Prostate gland (tissue), 2 donors: ENCODE measurements around the gene SPATS2. TPM values are rescaled to one million over a fixed set of nuclear protein-coding genes. Genes with fewer than 3 reads are reported as not detected.
"Not testable (repeated sequence)": the region's sequence is repeated elsewhere in the genome, so short reads cannot be mapped to it uniquely, and the experiment has no call there.

Source experiments
- DNase-seq: peaks from one replicate; pipeline ENCODE4 v3.0.0-alpha.2; 2019; ENCODE audit warnings: low spot score
- H3K27ac ChIP-seq, 2 donors: fragments of 200-600 bp; sonication (generic); 2 replicates each; pipeline ENCODE4 v1.5.1; 2017 to 2019
- H3K27me3 ChIP-seq: fragments of 200-600 bp; sonication (generic); replicated peaks from 2 replicates; pipeline ENCODE4 v1.5.1; 2019; ENCODE audit not compliant: insufficient read depth
- H3K36me3 ChIP-seq, 2 donors: fragments of 200-600 bp; sonication (generic); 1 replicate in 1 of 2; 2 replicates in 1 of 2; pipeline versions ENCODE4 v1.5.1 to v1.8.1; 2017 to 2019
- H3K4me1 ChIP-seq: fragments of 200-600 bp; sonication (generic); replicated peaks from 2 replicates; pipeline ENCODE4 v1.5.1; 2019
- H3K4me3 ChIP-seq, 2 donors: fragments of 200-600 bp; sonication (generic); 2 replicates each; pipeline ENCODE4 v1.5.1; 2017 to 2019
- H3K9me3 ChIP-seq: fragments of 200-600 bp; sonication (generic); 2 replicates; pipeline ENCODE4 v1.5.1; 2017
- POLR2A ChIP-seq: fragments of 450-650 bp; IDR thresholded peaks from one replicate; pipeline ENCODE4 v1.6.1; 2016; ENCODE audit warnings: antibody characterized with exemption, mild to moderate bottlenecking
- POLR2AphosphoS5 ChIP-seq: sonication (generic); formaldehyde crosslinking; IDR thresholded peaks from one replicate; pipeline ENCODE4 v1.6.1; 2017; ENCODE audit warnings: antibody characterized with exemption
- WGBS: methylation state at CpG from one replicate; pipeline ENCODE4 v1.1.5; 2018; 5-methylcytosine and 5-hydroxymethylcytosine counted together
- intact Hi-C: fragments of 100-400 bp; cut with DNase I; formaldehyde crosslinking; loops from one replicate; pipeline ENCODE4 v1.14.2; 2022
- total RNA-seq, 2 donors: library from RNA; depleted of rRNA; stranded (reverse); fragments of >200 nt; gene quantifications; one replicate each; pipeline ENCODE4 v1.1.0, GENCODE V29; 2016
- TF ChIP-seq, protein P1 (sequence below), 4 experiments: fragments of 200-600 bp in 2 of 4; fragments of 450-650 bp in 2 of 4; sonication (generic) in 2 of 4; IDR thresholded peaks; 1 replicate in 3 of 4; 2 replicates in 1 of 4; pipeline ENCODE4 v1.5.1; 2016 to 2019; ENCODE audit warnings: antibody characterized with exemption in 4 of 4, mild to moderate bottlenecking in 2 of 4, moderate library complexity in 2 of 4

SPATS2 gene
- total RNA-seq, 2 donors from 2014 or later, result 30.1 to 34.2 TPM

DNA sequence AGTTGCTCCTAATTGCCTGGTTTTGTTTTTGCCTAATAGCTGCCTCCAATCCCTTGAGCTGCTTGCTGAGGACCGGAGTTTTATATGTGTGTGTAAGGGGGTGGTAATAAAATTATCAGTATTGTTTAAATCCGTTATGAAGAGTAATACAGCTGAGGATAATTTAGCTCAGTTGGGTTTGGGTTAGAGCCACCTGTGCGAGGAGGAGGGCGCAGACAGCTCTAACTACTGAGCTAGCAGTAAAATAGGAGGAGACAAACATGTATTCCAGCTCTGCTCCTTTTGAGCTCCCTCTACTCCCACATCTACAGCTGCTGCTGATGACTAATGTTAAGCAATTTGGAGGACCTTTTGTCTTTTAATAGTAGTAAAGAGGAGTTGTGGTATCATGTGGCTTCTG lies 61.5 kb downstream of the SPATS2 start:
- DNase-seq, result no peak
- TF ChIP-seq, protein P1, sequence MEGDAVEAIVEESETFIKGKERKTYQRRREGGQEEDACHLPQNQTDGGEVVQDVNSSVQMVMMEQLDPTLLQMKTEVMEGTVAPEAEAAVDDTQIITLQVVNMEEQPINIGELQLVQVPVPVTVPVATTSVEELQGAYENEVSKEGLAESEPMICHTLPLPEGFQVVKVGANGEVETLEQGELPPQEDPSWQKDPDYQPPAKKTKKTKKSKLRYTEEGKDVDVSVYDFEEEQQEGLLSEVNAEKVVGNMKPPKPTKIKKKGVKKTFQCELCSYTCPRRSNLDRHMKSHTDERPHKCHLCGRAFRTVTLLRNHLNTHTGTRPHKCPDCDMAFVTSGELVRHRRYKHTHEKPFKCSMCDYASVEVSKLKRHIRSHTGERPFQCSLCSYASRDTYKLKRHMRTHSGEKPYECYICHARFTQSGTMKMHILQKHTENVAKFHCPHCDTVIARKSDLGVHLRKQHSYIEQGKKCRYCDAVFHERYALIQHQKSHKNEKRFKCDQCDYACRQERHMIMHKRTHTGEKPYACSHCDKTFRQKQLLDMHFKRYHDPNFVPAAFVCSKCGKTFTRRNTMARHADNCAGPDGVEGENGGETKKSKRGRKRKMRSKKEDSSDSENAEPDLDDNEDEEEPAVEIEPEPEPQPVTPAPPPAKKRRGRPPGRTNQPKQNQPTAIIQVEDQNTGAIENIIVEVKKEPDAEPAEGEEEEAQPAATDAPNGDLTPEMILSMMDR (IDR thresholded peaks at IDR 0.05), result no peak
- TF ChIP-seq POLR2AphosphoS5 (no peak), POLR2A (no peak)
- Histone ChIP-seq H3K4me3 (no peak overlapping the region), H3K9me3 (no peaks in the 10 kb centered on the region), H3K27ac (no peak overlapping the region), H3K27me3 (no peaks in the 10 kb centered on the region), H3K4me1 (no peaks in the 10 kb centered on the region), H3K36me3 (no peaks in the 10 kb centered on the region)
- WGBS, result 73% methylated on average over 4 of the region's 4 CpGs
- intact Hi-C loops, result no loop called here

DNA sequence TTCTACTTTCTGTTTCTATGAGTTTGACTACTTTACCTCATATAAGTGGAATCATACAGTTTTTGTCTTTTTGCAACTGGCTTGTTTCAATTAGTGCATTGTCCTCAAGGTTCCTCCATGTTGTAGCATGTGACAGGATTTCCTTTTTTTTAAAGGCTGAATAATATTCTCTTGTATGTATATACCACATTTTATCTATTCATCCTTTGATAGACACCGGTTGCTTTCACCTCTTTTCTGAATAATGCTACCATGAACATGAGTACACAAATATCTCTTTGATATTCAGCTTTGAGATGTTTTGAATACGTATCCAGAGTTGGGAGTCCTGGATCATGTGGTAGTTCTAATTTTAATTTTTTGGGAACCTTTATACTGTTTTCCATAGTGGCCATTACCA lies 65.4 kb downstream of the SPATS2 start:
- DNase-seq, result no peak
- no peaks in the 10 kb centered on the region for H3K4me1 ChIP-seq
- H3K4me3 ChIP-seq, result no peak overlapping the region
- TF ChIP-seq, protein P1 (IDR thresholded peaks at IDR 0.05), result no peak
- TF ChIP-seq POLR2AphosphoS5, result no peak
- TF ChIP-seq POLR2A, result no peak
- no peaks in the 10 kb centered on the region for H3K27me3 ChIP-seq
- WGBS, result 95% methylated on average over 2 of the region's 2 CpGs
- no peaks in the 10 kb centered on the region for H3K36me3 ChIP-seq
- no peaks in the 10 kb centered on the region for H3K9me3 ChIP-seq
- intact Hi-C loops, result no loop called here
- H3K27ac ChIP-seq, result no peak overlapping the region

DNA sequence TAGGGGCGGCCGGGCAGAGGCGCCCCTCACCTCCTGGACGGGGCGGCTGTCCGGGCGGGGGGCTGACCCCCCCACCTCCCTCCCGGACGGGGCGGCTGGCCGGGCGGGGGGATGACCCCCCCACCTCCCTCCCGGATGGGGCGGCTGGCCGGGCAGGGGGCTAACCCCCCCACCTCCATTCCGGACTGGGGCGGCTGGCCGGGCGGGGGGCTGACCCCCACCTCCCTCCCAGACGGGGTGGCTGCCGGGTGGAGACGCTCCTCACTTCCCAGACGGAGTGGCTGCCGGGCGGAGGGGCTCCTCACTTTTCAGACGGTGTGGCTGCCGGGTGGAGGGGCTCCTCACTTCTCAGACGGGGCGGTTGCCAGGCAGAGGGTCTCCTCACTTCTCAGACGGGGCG lies 69.5 kb downstream of the SPATS2 start:
- H3K27ac ChIP-seq, H3K4me1 ChIP-seq, DNase-seq, H3K36me3 ChIP-seq, intact Hi-C loops, H3K27me3 ChIP-seq, H3K4me3 ChIP-seq, H3K9me3 ChIP-seq: not testable (repeated sequence)
- WGBS, result no CpG with 5 or more reads among the region's 31 CpGs

DNA sequence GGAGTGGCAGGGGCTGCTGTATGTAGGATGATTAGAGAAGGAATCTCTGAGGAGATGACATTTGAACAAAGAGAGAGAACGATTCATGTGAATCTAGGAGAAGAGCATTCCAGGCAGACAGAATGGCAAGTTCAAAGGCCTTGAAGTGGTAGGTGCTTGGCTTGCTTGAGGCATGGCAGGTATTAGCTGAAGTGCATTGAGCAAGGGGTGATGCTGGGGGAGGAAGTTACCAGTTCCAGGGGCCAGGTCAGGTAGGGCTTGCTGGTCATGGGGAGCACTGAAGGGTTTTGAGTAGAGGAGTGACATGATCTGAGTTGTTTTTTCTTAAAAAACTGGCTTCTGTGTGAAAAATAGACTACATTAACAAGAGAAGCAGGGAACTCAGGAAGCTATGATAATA lies 71.8 kb downstream of the SPATS2 start:
- Histone ChIP-seq H3K4me1 (no peaks in the 10 kb centered on the region), H3K36me3 (no peaks in the 10 kb centered on the region), H3K27me3 (no peaks in the 10 kb centered on the region), H3K9me3 (no peaks in the 10 kb centered on the region), H3K4me3 (no peak overlapping the region), H3K27ac (no peak overlapping the region)
- intact Hi-C loops, result no loop called here
- no peak for DNase-seq
- 85% methylated on average over 1 of the region's 1 CpG for WGBS
- TF ChIP-seq POLR2AphosphoS5 (no peak), POLR2A (no peak)
- TF ChIP-seq, protein P1 (IDR thresholded peaks at IDR 0.05), result no peak

DNA sequence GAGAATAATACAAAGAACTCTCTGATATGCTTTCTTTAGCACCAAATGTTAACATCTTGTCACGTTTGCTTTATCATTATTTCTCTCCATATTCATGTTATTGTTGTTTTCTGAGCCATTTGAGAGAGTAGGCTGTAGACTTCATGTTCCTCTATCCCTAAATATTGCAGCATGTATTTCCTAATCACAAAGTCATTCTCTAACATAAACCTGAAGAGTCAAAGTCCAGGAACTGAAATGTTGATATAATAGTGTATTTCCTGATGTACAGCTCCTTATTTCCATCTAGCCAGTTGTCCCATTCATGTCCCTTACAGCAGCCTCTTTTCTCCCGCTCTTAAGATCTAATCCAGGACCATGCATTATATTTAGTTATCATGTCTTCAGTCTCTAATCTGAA lies 72.8 kb downstream of the SPATS2 start:
- 94% methylated on average over 2 of the region's 2 CpGs for WGBS
- H3K4me3 ChIP-seq, result no peak overlapping the region

More for the DNA sequence above, 72.8 kb downstream of the SPATS2 start:
- no peak overlapping the region for H3K27ac ChIP-seq
- no peaks in the 10 kb centered on the region for H3K36me3 ChIP-seq
- intact Hi-C loops, result no loop called here
- no peaks in the 10 kb centered on the region for H3K9me3 ChIP-seq
- no peaks in the 10 kb centered on the region for H3K4me1 ChIP-seq
- H3K27me3 ChIP-seq, result no peaks in the 10 kb centered on the region
- TF ChIP-seq POLR2A, result no peak
- TF ChIP-seq, protein P1 (IDR thresholded peaks at IDR 0.05), result no peak
- TF ChIP-seq POLR2AphosphoS5, result no peak
- no peak for DNase-seq
